Astrocyte (in vitro differentiated cells and primary cell): ENCODE data around the gene LUZP4. TPM values are rescaled to one million over a fixed set of nuclear protein-coding genes. Genes with fewer than 3 reads are reported as not detected.
A peak's percentile ranks its signal among the peaks of the same experiment; 100 is the strongest.
"Not testable (repeated sequence)": the region's sequence is repeated elsewhere in the genome, so short reads cannot be mapped to it uniquely, and the experiment has no call there.

Experiments
- DNase-seq: peaks from one replicate; pipeline ENCODE4 v3.0.0-alpha.2; 2010; ENCODE audit warnings: low read depth
- FAIRE-seq: peaks from 2 replicates; lab custom pipeline; 2011; peaks lifted over from hg19 to GRCh38; lab: Jason Lieb, UNC
- H2AFZ ChIP-seq: 2 replicates; pipeline ENCODE4 v1.6.0; 2012; ENCODE audit warnings: low read depth, low read length, inconsistent platforms
- H3K27ac ChIP-seq: 2 replicates; pipeline ENCODE4 v1.5.1; 2011; ENCODE audit warnings: low read depth, low read length, inconsistent platforms
- H3K27me3 ChIP-seq: 2 replicates; pipeline ENCODE4 v1.6.0; 2011; ENCODE audit warnings: low read length, inconsistent platforms; ENCODE audit not compliant: insufficient read depth
- H3K36me3 ChIP-seq: 2 replicates; pipeline ENCODE4 v1.5.1; 2011; ENCODE audit warnings: low read length, inconsistent platforms; ENCODE audit not compliant: insufficient read depth
- H3K4me1 ChIP-seq: 2 replicates; pipeline ENCODE4 v1.5.1; 2011; ENCODE audit warnings: low read length, inconsistent platforms; ENCODE audit not compliant: insufficient read depth
- H3K4me2 ChIP-seq: 2 replicates; pipeline ENCODE4 v1.6.0; 2012; ENCODE audit warnings: low read length, inconsistent platforms
- H3K4me3 ChIP-seq: 2 replicates; pipeline ENCODE4 v1.5.1; 2011; ENCODE audit warnings: low read depth, mild to moderate bottlenecking, low read length, inconsistent platforms; ENCODE audit not compliant: insufficient read depth
- H3K79me2 ChIP-seq: 2 replicates; pipeline ENCODE4 v1.6.0; 2012; ENCODE audit warnings: mild to moderate bottlenecking, low read length, inconsistent platforms; ENCODE audit not compliant: insufficient read depth
- H3K9ac ChIP-seq: 2 replicates; pipeline ENCODE4 v1.6.0; 2012; ENCODE audit warnings: mild to moderate bottlenecking, low read length, inconsistent platforms
- H3K9me3 ChIP-seq: 2 replicates; pipeline ENCODE4 v1.5.1; 2012; ENCODE audit warnings: low read depth, mild to moderate bottlenecking, low read length, inconsistent platforms; ENCODE audit not compliant: insufficient read depth
- H4K20me1 ChIP-seq: 2 replicates; pipeline ENCODE4 v1.6.0; 2012; ENCODE audit warnings: low read length, inconsistent platforms; ENCODE audit not compliant: insufficient read depth
- H3K27ac Mint-ChIP-seq: one replicate; pipeline ENCODE4 v1.8.0; 2021; ENCODE audit warnings: mild to moderate bottlenecking, mixed read lengths; ENCODE audit not compliant: unreplicated experiment
- H3K27me3 Mint-ChIP-seq: one replicate; pipeline ENCODE4 v1.8.0; 2021; ENCODE audit warnings: low read depth, mixed read lengths; ENCODE audit not compliant: unreplicated experiment
- H3K36me3 Mint-ChIP-seq: one replicate; pipeline ENCODE4 v1.8.0; 2021; ENCODE audit warnings: low read depth, mixed read lengths; ENCODE audit not compliant: unreplicated experiment
- H3K4me1 Mint-ChIP-seq: one replicate; pipeline ENCODE4 v1.8.0; 2021; ENCODE audit warnings: low read depth, mixed read lengths; ENCODE audit not compliant: unreplicated experiment
- H3K4me3 Mint-ChIP-seq: one replicate; pipeline ENCODE4 v1.8.0; 2021; ENCODE audit warnings: mild to moderate bottlenecking, moderate library complexity, mixed read lengths; ENCODE audit not compliant: unreplicated experiment
- H3K9me3 Mint-ChIP-seq: one replicate; pipeline ENCODE4 v1.8.0; 2021; ENCODE audit warnings: mild to moderate bottlenecking, mixed read lengths; ENCODE audit not compliant: unreplicated experiment
- EZH2 ChIP-seq: IDR thresholded peaks from 2 replicates; pipeline ENCODE4 v1.6.1; 2012; ENCODE audit warnings: mild to moderate bottlenecking, low read length, inconsistent platforms; ENCODE audit not compliant: insufficient read depth
- total RNA-seq: library from RNA; stranded (reverse); gene quantifications from 2 replicates; pipeline ENCODE4 v1.2.1, GENCODE V29; 2021
- TF ChIP-seq, protein P1 (sequence below): IDR thresholded peaks from 2 replicates; pipeline ENCODE4 v1.5.1; 2011; ENCODE audit warnings: low read depth, mild to moderate bottlenecking, inconsistent platforms, low read length, moderate library complexity; ENCODE audit not compliant: insufficient read depth

Gene LUZP4
- total RNA-seq, 1 donor from 2014 or later, result not detected

GRCh38 chrX:115344885-115345614 is 55.5 kb downstream of the LUZP4 start:
- H3K27me3 Mint-ChIP-seq, result no peaks in the 10 kb centered on the region
- H3K4me2 ChIP-seq, result peak overlapping the region; percentile 69
- peaks cover under 1% of the 10 kb centered on the region for H3K9me3 Mint-ChIP-seq
- peak overlapping the region; percentile 97 for H3K27ac Mint-ChIP-seq
- no peaks in the 10 kb centered on the region for H3K27me3 ChIP-seq
- H3K36me3 ChIP-seq, result no peaks in the 10 kb centered on the region
- peaks cover 17% of the 10 kb centered on the region for H3K4me1 Mint-ChIP-seq
- peak overlapping the region; percentile 60 for H3K27ac ChIP-seq
- no peaks in the 10 kb centered on the region for H3K79me2 ChIP-seq
- H3K4me3 Mint-ChIP-seq, result no peak overlapping the region
- peak; percentile 94 for FAIRE-seq
- no peak for TF ChIP-seq EZH2
- TF ChIP-seq, protein P1, sequence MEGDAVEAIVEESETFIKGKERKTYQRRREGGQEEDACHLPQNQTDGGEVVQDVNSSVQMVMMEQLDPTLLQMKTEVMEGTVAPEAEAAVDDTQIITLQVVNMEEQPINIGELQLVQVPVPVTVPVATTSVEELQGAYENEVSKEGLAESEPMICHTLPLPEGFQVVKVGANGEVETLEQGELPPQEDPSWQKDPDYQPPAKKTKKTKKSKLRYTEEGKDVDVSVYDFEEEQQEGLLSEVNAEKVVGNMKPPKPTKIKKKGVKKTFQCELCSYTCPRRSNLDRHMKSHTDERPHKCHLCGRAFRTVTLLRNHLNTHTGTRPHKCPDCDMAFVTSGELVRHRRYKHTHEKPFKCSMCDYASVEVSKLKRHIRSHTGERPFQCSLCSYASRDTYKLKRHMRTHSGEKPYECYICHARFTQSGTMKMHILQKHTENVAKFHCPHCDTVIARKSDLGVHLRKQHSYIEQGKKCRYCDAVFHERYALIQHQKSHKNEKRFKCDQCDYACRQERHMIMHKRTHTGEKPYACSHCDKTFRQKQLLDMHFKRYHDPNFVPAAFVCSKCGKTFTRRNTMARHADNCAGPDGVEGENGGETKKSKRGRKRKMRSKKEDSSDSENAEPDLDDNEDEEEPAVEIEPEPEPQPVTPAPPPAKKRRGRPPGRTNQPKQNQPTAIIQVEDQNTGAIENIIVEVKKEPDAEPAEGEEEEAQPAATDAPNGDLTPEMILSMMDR, result no peak
- no peaks in the 10 kb centered on the region for H4K20me1 ChIP-seq
- peak overlapping the region; percentile 32 for H2AFZ ChIP-seq
- no peak overlapping the region for H3K4me3 ChIP-seq
- peak; percentile 95 for DNase-seq
- no peaks in the 10 kb centered on the region for H3K9me3 ChIP-seq
- no peaks in the 10 kb centered on the region for H3K36me3 Mint-ChIP-seq
- peak overlapping the region; percentile 45 for H3K9ac ChIP-seq
- H3K4me1 ChIP-seq, result peaks cover 12% of the 10 kb centered on the region

DNA sequence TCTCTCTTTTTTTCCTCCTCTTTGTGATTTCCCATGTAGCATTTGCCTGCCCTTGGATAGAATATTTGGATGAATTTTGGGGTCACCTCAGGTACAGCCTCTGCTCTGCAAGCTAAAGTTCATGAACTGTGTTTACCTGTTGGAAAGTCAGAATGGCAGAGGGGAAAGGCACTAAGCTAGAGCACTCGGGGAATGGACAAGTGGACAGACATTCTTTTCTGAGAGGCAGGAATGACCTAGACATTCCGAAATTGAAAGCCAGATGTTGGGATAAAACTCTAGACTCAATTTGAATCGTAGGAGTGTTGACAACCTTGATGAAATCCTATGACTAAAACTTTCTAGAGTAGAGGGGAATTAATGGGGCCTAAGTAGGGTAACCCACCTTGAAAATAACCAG is 56.1 kb downstream of the LUZP4 start:
- no peaks in the 10 kb centered on the region for H3K9me3 ChIP-seq
- H3K4me3 ChIP-seq, result no peak overlapping the region
- H3K27ac Mint-ChIP-seq, result peak overlapping the region; percentile 97
- H3K27me3 ChIP-seq, result no peaks in the 10 kb centered on the region
- H3K36me3 ChIP-seq, result no peaks in the 10 kb centered on the region
- no peaks in the 10 kb centered on the region for H3K27me3 Mint-ChIP-seq
- H4K20me1 ChIP-seq, result no peaks in the 10 kb centered on the region
- H3K4me1 Mint-ChIP-seq, result peaks cover 17% of the 10 kb centered on the region
- peak overlapping the region; percentile 32 for H2AFZ ChIP-seq
- H3K27ac ChIP-seq, result peak overlapping the region; percentile 60
- FAIRE-seq (no peak), DNase-seq (no peak)
- no peak for TF ChIP-seq EZH2
- TF ChIP-seq, protein P1, result no peak
- H3K36me3 Mint-ChIP-seq, result no peaks in the 10 kb centered on the region
- peak overlapping the region; percentile 69 for H3K4me2 ChIP-seq
- no peak overlapping the region for H3K9ac ChIP-seq
- H3K4me1 ChIP-seq, result peaks cover 12% of the 10 kb centered on the region
- H3K4me3 Mint-ChIP-seq, result no peak overlapping the region
- peaks cover 5% of the 10 kb centered on the region for H3K9me3 Mint-ChIP-seq
- no peaks in the 10 kb centered on the region for H3K79me2 ChIP-seq

DNA sequence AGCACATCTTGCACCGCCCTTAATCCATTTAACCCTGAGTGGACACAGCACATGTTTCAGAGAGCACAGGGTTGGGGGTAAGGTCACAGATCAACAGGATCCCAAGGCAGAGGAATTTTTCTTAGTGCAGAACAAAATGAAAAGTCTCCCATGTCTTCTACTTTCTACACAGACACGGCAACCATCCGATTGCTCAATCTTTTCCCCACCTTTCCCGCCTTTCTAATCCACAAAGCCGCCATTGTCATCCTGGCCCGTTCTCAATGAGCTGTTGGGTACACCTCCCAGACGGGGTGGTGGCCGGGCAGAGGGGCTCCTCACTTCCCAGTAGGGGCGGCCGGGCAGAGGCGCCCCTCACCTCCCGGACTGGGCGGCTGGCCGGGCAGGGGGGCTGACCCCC is 57.2 kb downstream of the LUZP4 start:
- H3K27ac Mint-ChIP-seq, H3K4me2 ChIP-seq, DNase-seq, H3K79me2 ChIP-seq, H3K27ac ChIP-seq, H3K27me3 Mint-ChIP-seq, H3K9me3 Mint-ChIP-seq, H3K36me3 Mint-ChIP-seq, H3K9ac ChIP-seq, H4K20me1 ChIP-seq, H3K4me3 Mint-ChIP-seq, H3K4me3 ChIP-seq, H3K36me3 ChIP-seq, H3K9me3 ChIP-seq, H2AFZ ChIP-seq, FAIRE-seq, H3K27me3 ChIP-seq: not testable (repeated sequence)
- peaks cover 17% of the 10 kb centered on the region for H3K4me1 Mint-ChIP-seq
- peaks cover 12% of the 10 kb centered on the region for H3K4me1 ChIP-seq
